GM12878 (cell line): ENCODE data around the gene ZBTB6. TPM values are rescaled to one million over a fixed set of nuclear protein-coding genes. Genes with fewer than 3 reads are reported as not detected.
A peak's percentile ranks its signal among the peaks of the same experiment; 100 is the strongest.

Experiments
- BHLHE40 ChIP-seq, 2 experiments: fragments of 450-650 bp in 1 of 2; IDR thresholded peaks; 2 replicates each; pipeline ENCODE4 v1.6.1; 2011 to 2017; ENCODE audit warnings: low read depth in 2 of 2, borderline replicate concordance in 1 of 2, improper control_type of control experiment in 1 of 2, low read length in 1 of 2, mild to moderate bottlenecking in 1 of 2
- ESRRA ChIP-seq: IDR thresholded peaks from 2 replicates; pipeline ENCODE4 v1.6.1; 2012; ENCODE audit warnings: mild to moderate bottlenecking, low read length, improper control_type of control experiment
- FOXK2 ChIP-seq: fragments of 450-650 bp; IDR thresholded peaks from 2 replicates; pipeline ENCODE4 v1.6.1; 2017; ENCODE audit warnings: mild to moderate bottlenecking, moderate library complexity
- GABPA ChIP-seq: IDR thresholded peaks from 2 replicates; pipeline ENCODE4 v1.6.1; 2014; ENCODE audit warnings: antibody characterized with exemption, low read depth, mild to moderate bottlenecking, inconsistent platforms
- HDAC2 ChIP-seq: fragments of 200-600 bp; sonication (generic); IDR thresholded peaks from 2 replicates; pipeline ENCODE4 v1.6.1; 2017
- HDAC6 ChIP-seq: fragments of 200-600 bp; sonication (generic); IDR thresholded peaks from one replicate; pipeline ENCODE4 v1.8.0; 2017; ENCODE audit warnings: antibody characterized with exemption; ENCODE audit not compliant: unreplicated experiment
- HDGF ChIP-seq: fragments of 450-650 bp; IDR thresholded peaks from 2 replicates; pipeline ENCODE4 v1.6.1; 2016; ENCODE audit warnings: antibody characterized with exemption
- IRF4 ChIP-seq: IDR thresholded peaks from 2 replicates; pipeline ENCODE4 v1.6.1; 2011; ENCODE audit warnings: low read depth, low read length
- KLF5 ChIP-seq: fragments of 450-650 bp; IDR thresholded peaks from 2 replicates; pipeline ENCODE4 v1.6.1; 2014; ENCODE audit warnings: mild to moderate bottlenecking; ENCODE audit not compliant: partially characterized antibody
- LARP7 ChIP-seq: fragments of 450-650 bp; IDR thresholded peaks from 2 replicates; pipeline ENCODE4 v1.6.1; 2017; ENCODE audit warnings: mild to moderate bottlenecking
- MTA2 ChIP-seq: fragments of 450-650 bp; IDR thresholded peaks from 2 replicates; pipeline ENCODE4 v1.6.1; 2016; ENCODE audit warnings: low read depth, mild to moderate bottlenecking, moderate library complexity
- MTA3 ChIP-seq: IDR thresholded peaks from 2 replicates; pipeline ENCODE4 v1.6.1; 2012; ENCODE audit warnings: low read length, inconsistent platforms, borderline replicate concordance
- NBN ChIP-seq: fragments of 450-650 bp; IDR thresholded peaks from 2 replicates; pipeline ENCODE4 v1.6.1; 2016
- NFIC ChIP-seq: IDR thresholded peaks from 2 replicates; pipeline ENCODE4 v1.6.1; 2012; ENCODE audit warnings: low read depth, mild to moderate bottlenecking, inconsistent platforms, low read length, moderate library complexity
- NR2C1 ChIP-seq: fragments of 450-650 bp; IDR thresholded peaks from 2 replicates; pipeline ENCODE4 v1.6.1; 2017; ENCODE audit warnings: antibody characterized with exemption, mild to moderate bottlenecking, moderate library complexity
- NR2C2 ChIP-seq: IDR thresholded peaks from 2 replicates; pipeline ENCODE4 v1.6.1; 2011; ENCODE audit warnings: borderline replicate concordance, low read depth; ENCODE audit not compliant: control insufficient read depth, insufficient read length
- NR2F1 ChIP-seq: fragments of 450-650 bp; conservative IDR thresholded peaks from 2 replicates; pipeline ENCODE4 v1.6.1; 2017; ENCODE audit warnings: mild to moderate bottlenecking
- NRF1 ChIP-seq: conservative IDR thresholded peaks from 2 replicates; pipeline ENCODE4 v1.6.1; 2011; ENCODE audit warnings: mild to moderate bottlenecking, low read depth, low read length, improper control_type of control experiment
- PAX8 ChIP-seq: fragments of 450-650 bp; IDR thresholded peaks from 2 replicates; pipeline ENCODE4 v1.6.1; 2017; ENCODE audit warnings: mild to moderate bottlenecking, moderate library complexity
- PML ChIP-seq: IDR thresholded peaks from 2 replicates; pipeline ENCODE4 v1.6.1; 2012; ENCODE audit warnings: low read length, inconsistent platforms
- RAD51 ChIP-seq: fragments of 450-650 bp; IDR thresholded peaks from 2 replicates; pipeline ENCODE4 v1.6.1; 2016; ENCODE audit warnings: moderate library complexity, mild to moderate bottlenecking, inconsistent platforms
- RBBP5 ChIP-seq: fragments of 200-600 bp; sonication (generic); conservative IDR thresholded peaks from 2 replicates; pipeline ENCODE4 v1.6.1; 2016
- SRF ChIP-seq, 2 experiments: IDR thresholded peaks; 2 replicates each; pipeline ENCODE4 v1.6.1; 2011; ENCODE audit warnings: low read depth in 2 of 2, low read length in 2 of 2, mild to moderate bottlenecking in 1 of 2, moderate library complexity in 1 of 2
- TBL1XR1 ChIP-seq: IDR thresholded peaks from 2 replicates; pipeline ENCODE4 v1.6.1; 2012; ENCODE audit warnings: low read depth, low read length, improper control_type of control experiment
- TCF3 ChIP-seq: IDR thresholded peaks from 2 replicates; pipeline ENCODE4 v1.6.1; 2012; ENCODE audit warnings: low read depth, mild to moderate bottlenecking, low read length, borderline replicate concordance; ENCODE audit not compliant: insufficient read depth
- ZNF274 ChIP-seq: IDR thresholded peaks from one replicate; pipeline ENCODE4 v1.8.0; 2011; ENCODE audit not compliant: insufficient read length, insufficient read depth
- polyA plus RNA-seq, 11 experiments: library from polyadenylated mRNA; depleted of rRNA in 4 of 11; unstranded in 6 of 11; stranded (reverse) in 5 of 11; fragments of >200 nt; fragmentation: Nextera tagmentation in 4 of 11; fragmentation: Illumina TruSeq in 1 of 11; extraction: Ambion mirVana in 4 of 11; extraction: Trizol in 1 of 11; gene quantifications; 1 replicate in 1 of 11; 2 replicates in 10 of 11; pipeline versions ENCODE4 v1.2.1 to v1.2.3, GENCODE V29; 2011 to 2016; ENCODE audit warnings: inconsistent platforms in 2 of 11, missing spikeins in 2 of 11, low read depth in 1 of 11
- total RNA-seq, 4 experiments: library from RNA; depleted of rRNA in 3 of 4; stranded (reverse); fragments of >200 nt in 3 of 4; fragmentation: Illumina TruSeq in 1 of 4; extraction: Trizol in 1 of 4; gene quantifications; 2 replicates each; pipeline versions ENCODE4 v1.2.1 to v1.2.3, GENCODE V29; 2013 to 2021
- TF ChIP-seq, protein P1 (sequence below): fragments of 150-350 bp; IDR thresholded peaks from 2 replicates; pipeline ENCODE4 v1.6.1; 2016; ENCODE audit warnings: low read depth, low read length
- TF ChIP-seq, protein P2 (sequence below): fragments of 450-650 bp; IDR thresholded peaks from 2 replicates; pipeline ENCODE4 v1.6.1; 2017; ENCODE audit warnings: low read depth, mild to moderate bottlenecking, moderate library complexity
- TF ChIP-seq, protein P3 (sequence below): IDR thresholded peaks from 2 replicates; pipeline ENCODE4 v1.6.1; 2012; ENCODE audit warnings: low read depth, low read length, improper control_type of control experiment

The ZBTB6 gene
- total and polyA plus RNA-seq, 10 of the 15 experiments (the other 5 are each of a cell fraction or from before 2014, with no cell fraction given) = 1.7 to 11.5 (median 7.0) TPM

DNA sequence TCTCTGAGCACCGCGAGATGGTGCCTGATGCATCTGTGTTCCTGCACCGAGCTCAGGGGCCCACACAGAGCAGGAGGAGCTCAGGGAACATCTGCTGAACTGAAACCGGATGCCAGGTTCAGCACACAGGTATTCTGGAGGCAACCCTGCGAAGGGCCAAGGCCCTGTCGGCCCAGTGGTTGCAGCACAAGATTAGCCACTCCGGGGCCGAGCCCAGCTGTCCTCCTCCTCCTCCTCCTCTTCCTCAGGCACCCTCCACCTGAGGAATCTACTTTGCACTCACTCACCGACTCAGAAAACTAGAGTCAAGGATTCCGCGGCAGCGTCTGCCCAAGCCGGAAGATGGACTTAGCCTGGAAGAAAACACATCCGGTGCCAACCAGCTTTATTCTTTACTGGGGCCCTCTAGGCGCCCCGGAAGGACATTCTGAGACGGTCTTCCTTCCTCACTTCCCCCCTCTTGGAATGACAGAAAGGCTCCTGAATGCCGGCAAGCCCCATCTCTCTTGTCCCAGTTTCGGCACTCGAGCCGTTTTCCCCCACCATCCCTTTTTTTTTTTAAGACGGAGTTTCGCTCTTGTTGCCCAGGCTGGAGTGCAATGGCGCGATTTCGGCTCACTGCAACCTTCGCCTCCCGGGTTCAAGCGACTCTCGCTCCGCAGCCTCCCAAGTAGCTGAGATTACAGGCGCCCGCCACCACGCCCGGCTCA lies at the start of gene ZBTB6 (continued):
- TF ChIP-seq, protein P1, sequence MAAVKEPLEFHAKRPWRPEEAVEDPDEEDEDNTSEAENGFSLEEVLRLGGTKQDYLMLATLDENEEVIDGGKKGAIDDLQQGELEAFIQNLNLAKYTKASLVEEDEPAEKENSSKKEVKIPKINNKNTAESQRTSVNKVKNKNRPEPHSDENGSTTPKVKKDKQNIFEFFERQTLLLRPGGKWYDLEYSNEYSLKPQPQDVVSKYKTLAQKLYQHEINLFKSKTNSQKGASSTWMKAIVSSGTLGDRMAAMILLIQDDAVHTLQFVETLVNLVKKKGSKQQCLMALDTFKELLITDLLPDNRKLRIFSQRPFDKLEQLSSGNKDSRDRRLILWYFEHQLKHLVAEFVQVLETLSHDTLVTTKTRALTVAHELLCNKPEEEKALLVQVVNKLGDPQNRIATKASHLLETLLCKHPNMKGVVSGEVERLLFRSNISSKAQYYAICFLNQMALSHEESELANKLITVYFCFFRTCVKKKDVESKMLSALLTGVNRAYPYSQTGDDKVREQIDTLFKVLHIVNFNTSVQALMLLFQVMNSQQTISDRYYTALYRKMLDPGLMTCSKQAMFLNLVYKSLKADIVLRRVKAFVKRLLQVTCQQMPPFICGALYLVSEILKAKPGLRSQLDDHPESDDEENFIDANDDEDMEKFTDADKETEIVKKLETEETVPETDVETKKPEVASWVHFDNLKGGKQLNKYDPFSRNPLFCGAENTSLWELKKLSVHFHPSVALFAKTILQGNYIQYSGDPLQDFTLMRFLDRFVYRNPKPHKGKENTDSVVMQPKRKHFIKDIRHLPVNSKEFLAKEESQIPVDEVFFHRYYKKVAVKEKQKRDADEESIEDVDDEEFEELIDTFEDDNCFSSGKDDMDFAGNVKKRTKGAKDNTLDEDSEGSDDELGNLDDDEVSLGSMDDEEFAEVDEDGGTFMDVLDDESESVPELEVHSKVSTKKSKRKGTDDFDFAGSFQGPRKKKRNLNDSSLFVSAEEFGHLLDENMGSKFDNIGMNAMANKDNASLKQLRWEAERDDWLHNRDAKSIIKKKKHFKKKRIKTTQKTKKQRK = no peak
- TF ChIP-seq LARP7 (peak; percentile 79; the same call in 1 of the 2 replicates), IRF4 (peak; percentile 74), PAX8 (no peak), MTA3 (peak; percentile 56; the same call in 1 of the 2 replicates), NRF1 (no peak), TCF3 (peak; percentile 86), NR2F1 (no peak), KLF5 (peak; percentile 21), TBL1XR1 (no peak), BHLHE40 (IDR thresholded peaks at IDR 0.05; ENCODE audit: borderline replicate concordance in 1 of 2, low read depth in 2 of 2, low read length in 1 of 2) (no peak), ZNF274 (no peak), HDAC6 (no peak), GABPA (peak; percentile 99), NFIC (0 out of 2 replicates have a peak, but pooled peaks have one; percentile 40), PML (peak; percentile 91), RAD51 (no peak), NBN (peak; percentile 79), NR2C1 (peak; percentile 99), FOXK2 (no peak), HDGF (no peak), RBBP5 (no peak), HDAC2 (no peak), NR2C2 (peak; percentile 75), MTA2 (peak; percentile 91), ESRRA (no peak), SRF (IDR thresholded peaks at IDR 0.05; ENCODE audit: low read depth in 2 of 2, low read length in 2 of 2) (0 out of 4 replicates have a peak, but pooled peaks of 1 of the 2 experiments have one; percentile 29)
- TF ChIP-seq, protein P2, sequence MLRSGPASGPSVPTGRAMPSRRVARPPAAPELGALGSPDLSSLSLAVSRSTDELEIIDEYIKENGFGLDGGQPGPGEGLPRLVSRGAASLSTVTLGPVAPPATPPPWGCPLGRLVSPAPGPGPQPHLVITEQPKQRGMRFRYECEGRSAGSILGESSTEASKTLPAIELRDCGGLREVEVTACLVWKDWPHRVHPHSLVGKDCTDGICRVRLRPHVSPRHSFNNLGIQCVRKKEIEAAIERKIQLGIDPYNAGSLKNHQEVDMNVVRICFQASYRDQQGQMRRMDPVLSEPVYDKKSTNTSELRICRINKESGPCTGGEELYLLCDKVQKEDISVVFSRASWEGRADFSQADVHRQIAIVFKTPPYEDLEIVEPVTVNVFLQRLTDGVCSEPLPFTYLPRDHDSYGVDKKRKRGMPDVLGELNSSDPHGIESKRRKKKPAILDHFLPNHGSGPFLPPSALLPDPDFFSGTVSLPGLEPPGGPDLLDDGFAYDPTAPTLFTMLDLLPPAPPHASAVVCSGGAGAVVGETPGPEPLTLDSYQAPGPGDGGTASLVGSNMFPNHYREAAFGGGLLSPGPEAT = peak; percentile 94
- TF ChIP-seq, protein P3, sequence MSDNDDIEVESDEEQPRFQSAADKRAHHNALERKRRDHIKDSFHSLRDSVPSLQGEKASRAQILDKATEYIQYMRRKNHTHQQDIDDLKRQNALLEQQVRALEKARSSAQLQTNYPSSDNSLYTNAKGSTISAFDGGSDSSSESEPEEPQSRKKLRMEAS = no peak
